Activated T-cell treated with anti-CD3 and anti-CD28 coated beads, Interleukin-2, amount 50 U/mL, for 48 hours (primary cell): ENCODE results near the gene ITPR1.

Source experiments
- DNase-seq, 2 experiments: peaks; one replicate each; pipeline ENCODE4 v3.0.0-alpha.2; 2020

ITPR1 gene

DNA sequence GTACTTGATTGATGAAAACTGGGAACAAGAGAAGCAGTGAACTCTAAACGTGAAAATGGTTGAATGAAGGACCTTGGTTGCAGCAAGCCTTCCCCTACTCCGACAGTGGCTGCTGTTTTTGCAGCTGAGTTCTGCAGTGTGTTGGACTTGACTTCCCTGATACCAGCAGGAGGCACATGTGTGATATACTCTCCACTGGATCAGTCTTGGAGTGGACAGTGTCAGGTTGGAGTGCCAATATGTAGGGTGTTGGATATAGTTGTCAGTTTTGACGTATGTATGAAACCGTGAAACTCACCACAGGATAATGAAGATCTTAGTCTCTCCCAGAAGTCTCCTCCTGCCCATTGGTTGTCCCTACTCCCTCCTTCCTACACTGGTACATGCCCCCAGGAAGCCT lies 106.5 kb downstream of the ITPR1 start:
- no peak for DNase-seq

DNA sequence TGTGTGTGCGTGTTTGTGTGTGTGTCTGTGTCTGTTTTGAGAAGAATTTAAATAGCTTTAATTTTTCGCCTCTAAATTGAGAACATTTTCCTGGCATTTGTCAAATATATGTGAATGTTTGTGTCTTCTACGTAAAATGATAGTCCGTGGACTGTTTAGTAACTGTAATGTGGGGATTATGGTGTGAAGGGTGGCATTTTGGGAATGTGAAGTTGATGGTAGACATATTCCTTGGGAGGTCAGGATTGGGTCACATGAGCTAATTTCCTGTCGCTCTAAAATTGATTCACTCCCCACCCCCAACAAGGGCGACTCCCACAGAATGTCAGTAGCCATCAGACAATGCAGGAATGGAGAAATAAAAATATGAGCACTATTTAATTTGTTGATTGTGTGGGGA lies 107.3 kb downstream of the ITPR1 start:
- DNase-seq = no peak

DNA sequence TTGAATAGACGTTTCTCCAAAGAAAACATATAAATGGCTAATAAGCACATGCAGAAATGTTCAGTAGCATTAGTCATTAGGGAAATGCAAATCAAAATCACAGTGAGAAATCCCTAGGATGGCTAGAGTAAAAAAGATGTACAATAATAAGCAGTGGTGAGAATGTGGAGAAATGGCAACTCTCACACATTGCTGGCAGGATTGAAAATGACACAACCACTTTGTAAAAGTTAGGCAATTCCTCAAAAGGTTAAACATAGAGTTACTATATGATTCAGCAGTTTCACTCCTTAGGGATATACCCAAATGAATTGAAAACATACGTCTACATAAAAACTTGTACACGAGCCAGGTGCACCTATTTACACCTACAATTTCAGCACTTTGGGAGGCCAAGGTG lies 108.7 kb downstream of the ITPR1 start:
- DNase-seq = no peak

DNA sequence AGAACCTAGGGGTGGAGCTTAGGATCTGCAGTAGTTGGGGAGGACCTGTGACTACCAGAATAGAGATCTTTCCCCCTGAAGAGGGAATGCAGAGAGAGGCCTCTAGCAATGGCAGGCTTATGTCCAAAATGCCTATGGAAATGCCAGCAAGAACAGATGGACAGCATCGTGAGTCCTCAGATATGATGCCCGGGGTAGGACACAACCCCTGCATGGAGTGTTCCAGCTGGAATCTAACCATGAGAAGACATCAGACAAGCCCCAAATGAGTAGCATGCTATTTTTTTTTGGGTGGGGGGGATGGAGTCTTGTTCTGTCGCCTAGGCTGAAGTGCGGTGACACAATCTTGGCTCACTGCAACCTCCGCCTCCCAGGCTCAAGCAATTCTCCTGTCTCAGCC lies 111.5 kb downstream of the ITPR1 start:
- no peak for DNase-seq

DNA sequence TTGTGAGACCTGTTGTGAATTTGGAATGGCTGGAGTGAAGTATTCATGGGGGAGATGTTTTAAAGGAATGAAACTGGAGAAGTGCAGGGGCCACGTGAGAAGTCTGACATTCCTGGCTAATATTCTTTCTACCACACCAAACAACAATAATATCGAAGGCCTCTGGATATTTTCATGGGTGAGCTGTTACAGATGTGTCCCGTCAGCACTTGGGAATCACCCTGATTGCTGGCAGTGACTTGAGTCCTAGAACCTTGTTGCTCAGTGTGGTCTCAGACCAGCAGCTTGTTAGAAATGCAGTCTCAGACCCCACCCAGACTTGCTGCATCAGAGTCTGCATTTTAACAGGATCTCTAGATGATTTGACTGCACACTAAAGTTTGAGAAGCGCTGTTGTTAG lies 113.8 kb downstream of the ITPR1 start:
- no peak for DNase-seq

DNA sequence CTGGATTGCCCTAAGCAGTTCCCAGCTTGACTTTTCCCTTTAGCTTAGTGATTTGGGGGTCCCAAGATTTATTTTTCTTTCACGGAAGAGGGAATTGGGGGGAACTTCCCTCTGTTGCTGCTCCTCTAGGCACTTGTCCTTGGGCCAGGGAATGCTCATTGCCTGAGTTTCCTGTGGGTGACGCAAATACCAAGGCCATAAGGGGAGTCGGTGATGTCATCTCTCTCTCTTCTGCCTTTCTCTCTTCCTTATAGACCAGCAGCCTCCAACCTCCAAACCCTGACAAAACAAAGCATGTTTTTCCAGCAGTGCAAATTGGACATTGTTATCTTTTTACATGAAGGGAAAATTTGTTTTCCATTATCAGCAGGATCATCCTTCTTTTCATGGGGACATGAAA lies 120.2 kb downstream of the ITPR1 start:
- DNase-seq = no peak

DNA sequence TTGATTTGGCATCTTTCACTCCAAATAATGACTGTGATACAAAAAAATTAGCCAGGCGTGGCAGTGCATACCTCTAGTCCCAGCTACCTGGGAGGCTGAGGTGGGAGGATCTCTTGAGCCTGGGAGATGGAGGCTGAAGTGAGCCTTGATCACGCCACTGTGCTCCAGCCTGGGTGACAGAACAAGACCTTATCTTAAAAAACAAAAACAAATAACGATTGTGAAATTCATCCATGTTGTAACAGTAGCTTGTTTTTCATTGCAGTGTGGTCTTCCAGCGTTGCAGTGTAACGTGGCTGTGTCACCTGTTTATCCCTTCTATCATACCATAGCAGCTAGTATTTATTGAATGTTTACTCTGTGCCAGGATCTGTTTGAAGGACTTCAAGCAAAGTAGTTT lies 120.9 kb downstream of the ITPR1 start:
- no peak for DNase-seq

DNA sequence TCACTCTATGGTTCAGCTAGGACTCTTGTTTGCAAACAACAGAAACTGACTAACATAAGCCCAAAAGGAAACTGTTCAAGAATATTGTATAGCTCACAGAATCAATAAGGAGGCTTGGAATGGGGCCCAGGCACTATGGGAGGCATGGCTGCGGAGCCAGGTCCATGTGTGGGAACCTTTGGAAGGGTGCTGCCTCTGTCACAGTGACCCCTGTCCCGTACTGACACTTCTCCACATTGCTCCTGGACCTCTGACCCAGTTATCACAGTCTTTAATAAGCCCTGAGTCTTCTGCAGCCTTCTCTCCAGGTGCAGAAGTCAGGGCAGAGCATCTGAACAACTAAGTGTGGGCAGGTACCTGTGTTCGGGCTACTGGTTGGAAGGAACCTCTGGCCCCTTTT lies 121.8 kb downstream of the ITPR1 start:
- no peak for DNase-seq

DNA sequence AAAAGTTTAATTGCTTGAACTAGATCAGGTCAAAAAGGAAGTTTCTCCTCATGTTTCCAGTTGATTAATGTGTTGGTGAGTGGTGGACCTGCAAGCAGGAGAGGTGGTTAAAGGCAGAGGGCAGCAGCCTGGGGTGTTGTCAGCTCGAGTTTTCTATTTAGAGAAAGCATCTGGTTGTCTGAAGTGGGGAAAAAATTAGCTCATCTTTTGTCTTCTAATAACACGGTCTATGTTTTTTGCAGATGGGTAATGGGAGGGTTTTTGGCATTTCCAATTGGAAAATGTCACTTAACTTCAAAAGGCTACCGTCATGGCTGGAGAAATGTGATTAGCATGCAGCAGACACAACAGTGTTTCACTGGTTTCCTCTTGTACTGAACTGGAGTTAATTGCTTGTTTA lies 122.6 kb downstream of the ITPR1 start:
- no peak for DNase-seq

DNA sequence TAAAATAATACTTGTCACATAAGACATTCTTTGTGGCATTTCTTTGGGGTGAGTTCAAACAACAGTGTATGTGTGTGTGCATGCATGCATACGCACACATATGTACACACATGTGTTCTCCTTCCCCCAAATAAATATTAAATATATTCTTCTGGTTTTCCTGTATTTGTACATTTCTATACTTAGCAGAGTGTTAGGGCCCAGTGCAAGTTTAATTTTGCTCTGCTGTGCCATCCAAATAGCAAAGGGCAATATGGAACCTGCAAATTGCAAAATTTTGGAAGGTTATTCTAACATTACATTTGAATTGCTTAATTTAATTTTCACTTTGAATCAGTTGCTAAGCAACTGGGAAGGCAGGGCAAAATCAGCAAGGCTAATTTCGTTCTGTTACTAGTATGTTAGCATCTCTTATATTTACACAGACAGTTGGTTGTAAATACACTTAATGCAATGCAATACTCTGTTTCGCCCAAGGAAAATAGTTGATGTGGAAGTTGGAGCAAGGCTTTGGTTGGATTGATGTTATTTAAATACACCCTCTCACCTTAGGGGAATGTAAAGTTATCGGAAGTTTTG lies 130.4 kb downstream of the ITPR1 start:
- no peak for DNase-seq

DNA sequence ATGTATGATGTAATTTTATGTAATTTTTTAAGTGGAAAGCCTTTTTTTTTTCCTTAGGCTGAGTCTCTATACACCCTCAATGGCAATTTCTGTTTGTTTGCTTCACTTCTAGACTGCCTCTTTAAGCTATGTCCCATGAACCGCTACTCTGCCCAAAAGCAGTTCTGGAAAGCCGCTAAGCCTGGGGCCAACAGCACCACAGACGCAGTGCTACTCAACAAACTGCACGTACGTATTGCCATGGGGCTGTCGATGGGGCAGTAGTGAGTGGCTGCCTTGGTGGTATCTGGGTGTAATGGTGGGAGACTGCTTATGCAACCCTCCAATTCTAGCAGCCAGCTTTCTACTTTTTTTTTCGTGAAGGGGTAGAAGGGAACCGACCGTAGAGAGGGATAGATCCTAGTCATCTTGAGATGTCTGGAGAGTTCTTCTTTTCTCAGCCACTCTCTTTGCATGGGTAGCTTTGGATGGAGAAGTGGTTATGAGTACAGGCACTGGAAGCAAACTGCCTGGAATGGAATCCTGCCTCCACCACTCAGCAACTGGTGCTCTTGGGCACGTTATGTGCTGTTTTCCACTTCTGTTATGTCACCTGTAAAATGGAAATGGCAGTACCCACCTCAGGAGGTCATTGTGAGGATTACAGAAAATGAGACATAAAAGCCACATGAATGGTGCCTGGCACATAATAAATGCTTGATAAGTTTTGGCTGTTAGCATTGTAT lies 134.7 kb downstream of the ITPR1 start:
- no peak for DNase-seq

DNA sequence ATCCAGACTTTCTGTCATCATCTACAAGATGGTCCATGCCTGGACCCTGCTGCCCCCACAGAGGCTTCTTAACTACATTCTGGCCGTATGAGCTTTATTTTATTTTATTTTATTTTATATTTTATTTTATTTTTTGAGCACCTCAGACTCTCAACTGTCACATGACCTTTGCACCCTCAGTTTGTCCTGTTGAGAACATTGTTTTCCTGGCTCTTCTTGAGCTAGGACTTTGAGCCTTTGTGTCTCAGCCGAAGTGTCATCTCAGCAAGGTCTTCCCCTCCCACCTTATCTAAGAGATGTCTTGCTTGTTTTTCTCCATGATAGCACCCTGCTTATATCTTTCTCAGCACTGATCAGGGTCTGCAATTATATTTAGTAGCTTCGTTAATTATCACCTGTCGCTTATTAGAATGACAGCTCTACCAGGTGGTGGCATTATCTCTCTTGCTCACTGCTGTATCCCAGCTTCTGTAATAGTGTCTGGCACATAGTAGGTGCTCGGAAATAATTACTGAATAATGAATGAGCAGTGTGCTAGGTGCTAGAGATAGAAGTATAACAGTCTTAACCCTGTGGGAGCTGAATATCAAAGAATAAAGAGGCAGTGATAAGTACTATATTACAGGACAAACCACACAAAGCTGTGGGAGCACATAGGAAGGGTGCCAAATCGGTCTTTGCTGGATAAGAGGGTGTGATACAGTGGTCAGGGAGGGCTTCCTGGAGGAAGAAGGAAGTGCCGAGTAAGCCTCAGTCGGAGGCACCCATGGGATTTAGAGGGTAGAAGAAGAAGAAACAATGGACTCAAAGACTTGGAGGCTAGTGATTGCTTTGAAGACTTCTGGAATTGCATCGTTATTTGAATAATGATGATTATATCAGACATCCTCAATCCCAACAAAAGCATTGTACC lies 136.2 kb downstream of the ITPR1 start:
- no peak for DNase-seq

DNA sequence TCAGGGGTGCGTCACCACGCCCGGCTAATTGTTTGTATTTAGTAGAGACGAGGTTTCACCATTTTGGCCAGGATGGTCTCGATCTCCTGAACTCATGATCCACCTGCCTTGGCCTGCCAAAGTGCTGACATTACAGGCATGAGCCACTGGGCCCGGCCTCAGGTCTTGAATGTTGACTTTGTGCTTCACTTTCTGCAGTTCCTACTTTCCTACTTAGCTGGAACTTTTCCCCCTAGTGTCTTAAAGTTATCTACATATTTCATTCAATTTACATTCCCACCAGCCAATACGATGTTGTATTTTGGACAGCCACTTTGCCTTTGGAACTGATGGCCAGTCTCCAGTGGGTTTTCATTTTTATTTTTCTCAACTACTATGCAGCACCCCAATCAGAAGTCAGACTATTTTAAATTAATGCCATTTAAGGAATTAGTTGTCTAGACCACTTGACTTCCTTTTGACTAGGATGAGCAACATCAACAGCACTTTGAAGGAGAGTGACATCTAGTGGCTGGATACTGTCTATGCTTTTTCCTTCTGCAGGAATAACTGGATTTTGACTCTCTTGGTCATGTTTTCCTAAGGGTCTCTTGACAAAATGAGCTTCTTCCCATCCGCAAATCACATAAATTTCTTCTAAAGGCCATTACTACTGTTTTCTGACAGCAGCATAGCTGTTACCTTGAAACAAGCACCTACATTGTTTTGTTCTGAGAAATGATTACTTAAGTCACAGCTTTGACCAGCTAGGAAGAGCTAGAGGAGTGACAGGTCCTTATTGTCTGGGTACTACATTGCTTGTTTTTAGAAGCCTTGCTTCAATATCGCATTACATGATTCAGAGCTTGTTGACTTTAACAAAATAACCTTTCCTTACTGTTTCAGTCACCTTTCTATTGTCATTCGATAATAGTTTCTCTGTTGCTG lies 140.2 kb downstream of the ITPR1 start:
- DNase-seq = no peak

DNA sequence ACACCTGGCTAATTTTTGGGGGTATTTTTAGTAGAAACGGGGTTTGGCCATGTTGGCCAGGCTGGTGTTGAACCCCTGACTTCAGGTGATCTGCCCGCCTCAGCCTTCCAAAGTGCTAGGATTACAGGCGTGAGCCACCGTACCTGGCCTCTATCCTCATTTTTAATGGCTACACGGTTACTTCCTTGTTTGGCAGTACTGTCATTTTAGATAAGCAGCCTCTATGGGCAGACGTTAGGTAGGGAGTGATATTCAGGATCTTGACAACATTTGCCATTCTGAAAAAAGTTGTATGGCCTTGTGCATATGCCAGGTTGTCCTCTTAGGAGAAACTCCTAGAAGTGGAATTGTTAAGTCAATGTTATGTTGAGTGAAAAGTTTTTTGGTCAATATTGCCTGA lies 141.7 kb downstream of the ITPR1 start:
- no peak for DNase-seq

DNA sequence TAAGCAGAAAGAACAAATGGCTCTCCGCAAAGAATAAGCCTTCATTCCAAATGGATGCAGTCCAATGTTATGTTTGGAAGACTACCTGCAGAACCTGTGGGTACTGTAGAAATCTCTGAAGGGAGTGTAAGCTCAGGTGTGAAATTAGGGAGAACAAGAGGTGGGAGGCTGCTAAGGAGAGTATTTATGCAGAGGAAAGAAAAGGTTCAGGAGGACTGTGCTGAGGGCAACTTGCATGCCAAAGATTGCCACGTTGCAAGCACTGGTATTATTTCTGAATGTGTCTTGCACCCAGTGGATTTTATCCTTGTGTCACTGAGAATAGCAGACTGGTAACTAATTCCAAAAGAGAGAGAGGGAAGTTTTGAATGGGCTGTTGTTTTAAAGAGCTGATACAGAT lies 144.1 kb downstream of the ITPR1 start:
- no peak for DNase-seq

DNA sequence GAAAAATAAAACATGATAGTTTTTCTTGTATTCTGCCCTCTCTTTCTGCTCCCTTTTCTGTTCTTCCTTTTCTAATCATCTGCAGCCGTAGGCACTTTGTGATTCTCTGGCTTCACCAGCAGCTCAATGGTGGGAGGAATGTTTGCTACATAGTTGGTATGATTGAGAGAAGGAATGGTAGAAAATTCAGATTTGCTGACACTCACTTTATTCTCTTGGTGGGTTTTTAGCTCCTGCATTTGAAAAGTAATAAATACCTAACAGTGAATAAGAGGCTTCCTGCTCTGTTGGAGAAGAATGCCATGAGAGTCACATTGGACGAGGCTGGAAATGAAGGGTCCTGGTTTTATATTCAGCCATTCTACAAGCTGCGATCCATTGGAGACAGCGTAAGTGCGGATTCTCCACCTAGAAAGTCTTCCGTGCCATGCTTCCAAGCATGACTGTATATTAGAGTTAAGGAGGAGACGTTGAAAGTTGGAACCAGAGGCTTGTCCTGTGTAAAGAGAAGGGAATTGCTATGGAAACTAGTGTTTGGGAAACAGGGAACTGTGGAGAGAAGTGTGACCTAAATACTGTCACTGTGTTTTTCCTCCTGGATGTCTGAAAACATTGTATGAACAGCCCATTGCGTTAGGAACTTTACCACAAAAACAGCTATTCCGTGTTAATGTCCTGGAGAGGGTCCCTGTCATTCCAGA lies 148.9 kb downstream of the ITPR1 start:
- DNase-seq = no peak

DNA sequence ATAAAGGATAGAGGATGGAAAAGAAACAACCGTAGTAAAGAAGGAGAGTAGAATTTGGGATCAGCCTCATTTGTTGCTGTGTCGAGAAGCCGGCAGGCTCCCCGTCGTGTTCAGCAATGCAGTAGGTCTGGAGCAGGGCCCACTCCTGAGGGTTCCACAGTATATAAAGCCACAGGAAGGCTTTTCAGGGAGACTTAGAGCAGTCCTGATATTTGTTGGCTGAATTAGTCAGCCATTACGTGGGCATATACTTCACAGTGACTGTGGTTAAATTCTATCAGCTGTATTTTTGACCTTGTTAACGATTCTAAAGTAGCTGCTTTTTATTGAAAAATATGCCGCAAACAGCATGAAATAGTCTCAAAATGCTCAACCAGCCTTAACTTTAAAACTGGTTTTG lies 149.5 kb downstream of the ITPR1 start:
- DNase-seq = no peak

DNA sequence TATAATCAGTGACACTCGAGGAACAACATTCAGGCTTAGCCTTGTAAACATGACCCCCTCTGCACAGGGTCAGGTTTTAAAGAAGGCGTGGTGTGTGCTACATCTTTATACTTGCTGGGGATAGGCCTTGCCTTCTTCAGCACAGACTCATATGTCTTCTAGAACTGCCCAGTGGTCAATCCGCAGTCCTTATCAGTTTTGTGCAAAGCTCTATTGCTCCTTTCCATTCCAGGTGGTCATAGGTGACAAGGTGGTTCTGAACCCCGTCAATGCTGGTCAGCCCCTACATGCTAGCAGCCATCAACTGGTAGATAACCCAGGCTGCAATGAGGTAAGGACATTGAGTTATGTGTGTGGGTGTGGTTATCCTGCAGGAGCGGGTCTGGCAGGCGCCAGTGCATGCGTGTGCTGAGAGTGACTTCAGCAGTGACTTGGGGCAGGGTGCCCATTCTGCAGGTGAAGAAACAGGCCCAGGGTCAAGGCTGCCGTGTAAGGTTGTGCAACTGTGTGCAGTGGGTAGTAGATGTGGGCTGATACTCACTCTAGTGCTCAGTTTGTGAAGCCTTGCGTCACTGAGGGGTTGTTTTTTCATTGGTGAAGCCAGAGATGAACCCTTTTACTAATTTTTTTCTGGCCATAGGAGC lies 150.9 kb downstream of the ITPR1 start:
- no peak for DNase-seq

DNA sequence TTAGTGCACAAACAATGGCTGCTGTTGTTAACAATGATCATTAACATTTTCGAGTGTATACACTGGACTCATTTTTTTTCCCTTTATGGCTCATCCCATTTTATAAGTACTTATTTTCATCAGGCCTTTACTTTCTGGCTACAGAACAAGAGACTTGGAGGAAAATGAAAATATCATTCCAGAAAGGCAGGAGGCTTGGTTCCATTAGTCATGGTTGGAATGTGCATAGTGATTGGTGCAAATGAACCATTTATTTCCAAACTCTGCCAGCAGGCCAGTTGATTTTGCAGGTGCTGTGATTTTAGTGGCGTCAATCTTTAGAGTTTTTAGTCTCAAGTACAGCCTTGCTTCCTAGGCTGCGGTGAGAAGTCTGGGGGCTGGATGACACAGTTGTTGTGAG lies 151.8 kb downstream of the ITPR1 start:
- DNase-seq = no peak

DNA sequence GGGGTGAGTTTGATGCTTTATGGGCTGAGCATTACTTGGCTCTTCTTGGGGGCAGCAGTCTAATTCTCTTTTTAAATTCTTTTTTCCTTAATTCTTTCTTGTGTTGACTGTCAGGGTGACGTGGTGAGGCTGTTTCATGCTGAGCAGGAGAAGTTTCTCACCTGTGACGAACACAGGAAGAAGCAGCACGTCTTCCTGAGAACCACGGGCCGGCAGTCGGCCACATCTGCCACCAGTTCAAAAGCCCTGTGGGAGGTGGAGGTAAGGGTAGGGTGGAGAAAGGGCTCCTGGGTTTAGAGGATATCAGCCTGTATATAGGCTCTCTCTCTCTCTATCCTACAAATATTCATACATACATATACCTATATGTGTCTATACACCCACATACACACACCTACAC lies 152.3 kb downstream of the ITPR1 start:
- DNase-seq = peak in 1 of 2 experiments; percentile 33

DNA sequence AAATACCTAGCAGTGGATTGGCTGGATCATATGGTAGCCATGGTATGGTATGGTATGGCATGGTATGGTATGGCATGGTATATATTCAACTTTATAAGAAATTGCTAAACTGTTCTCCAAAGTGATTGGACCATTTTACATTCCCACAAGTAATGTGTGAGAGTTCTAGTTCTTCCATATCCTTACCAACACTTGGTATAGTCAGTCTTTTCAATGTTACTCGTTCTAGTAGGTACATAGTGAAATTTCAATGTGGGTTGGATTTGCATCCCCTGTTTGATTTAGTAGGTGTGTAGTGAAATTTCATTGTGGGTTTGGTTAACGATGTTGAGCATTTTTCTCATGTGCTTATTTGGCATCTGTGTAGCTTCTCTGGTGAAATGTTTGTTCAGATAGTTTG lies 154.3 kb downstream of the ITPR1 start:
- no peak for DNase-seq
